Liver (tissue), 9 donors: Measurements from ENCODE around the gene MAPKAPK3. TPM values are rescaled to one million over a fixed set of nuclear protein-coding genes. Genes with fewer than 3 reads are reported as not detected.

ENCODE experiments used
- DNase-seq: peaks from one replicate; pipeline ENCODE4 v3.0.0-alpha.2; 2017; ENCODE audit warnings: low spot score
- H3K27ac ChIP-seq, 2 donors: one replicate each; pipeline ENCODE4 v1.7.0; 2013; ENCODE audit warnings: inconsistent platforms in 2 of 2, low read length in 2 of 2, control low read depth in 1 of 2, low read depth in 1 of 2, mild to moderate bottlenecking in 1 of 2
- H3K27me3 ChIP-seq, 4 donors: one replicate each; pipeline versions ENCODE4 v1.6.1 to v1.7.0; 2013; ENCODE audit warnings: low read length in 3 of 4, inconsistent platforms in 1 of 4, mild to moderate bottlenecking in 1 of 4, moderate library complexity in 1 of 4; ENCODE audit not compliant: control insufficient read depth in 4 of 4, insufficient read depth in 4 of 4
- H3K36me3 ChIP-seq, 4 donors: one replicate each; pipeline versions ENCODE4 v1.6.1 to v1.7.0; 2013; ENCODE audit warnings: low read length in 3 of 4, mild to moderate bottlenecking in 3 of 4, low read depth in 1 of 4, moderate library complexity in 1 of 4; ENCODE audit not compliant: control insufficient read depth in 4 of 4, insufficient read depth in 3 of 4
- H3K4me1 ChIP-seq, 4 donors: one replicate each; pipeline versions ENCODE4 v1.6.1 to v1.7.0; 2013; ENCODE audit warnings: low read length in 3 of 4, mild to moderate bottlenecking in 3 of 4, moderate library complexity in 1 of 4; ENCODE audit not compliant: control insufficient read depth in 4 of 4, insufficient read depth in 4 of 4
- H3K4me3 ChIP-seq, 3 donors: one replicate each; pipeline versions ENCODE4 v1.6.1 to v1.7.0; 2013; ENCODE audit warnings: low read length in 3 of 3, control low read depth in 1 of 3, low read depth in 1 of 3, mild to moderate bottlenecking in 1 of 3
- H3K9ac ChIP-seq, 2 donors: one replicate each; pipeline ENCODE4 v1.7.0; 2013; ENCODE audit warnings: low read length in 2 of 2, mild to moderate bottlenecking in 2 of 2, moderate library complexity in 2 of 2, control low read depth in 1 of 2, low read depth in 1 of 2
- H3K9me3 ChIP-seq, 4 donors: one replicate each; pipeline versions ENCODE4 v1.6.1 to v1.7.0; 2013; ENCODE audit warnings: low read length in 3 of 4; ENCODE audit not compliant: control insufficient read depth in 4 of 4
- EGR1 ChIP-seq, 2 donors: IDR thresholded peaks; 2 replicates each; pipeline ENCODE4 v1.6.1; 2016 to 2018; ENCODE audit warnings: antibody characterized with exemption in 2 of 2, low read depth in 2 of 2
- FOXA1 ChIP-seq: IDR thresholded peaks from 2 replicates; pipeline ENCODE4 v1.6.1; 2016; ENCODE audit warnings: antibody characterized with exemption
- FOXA2 ChIP-seq: IDR thresholded peaks from 2 replicates; pipeline ENCODE4 v1.6.1; 2016; ENCODE audit warnings: antibody characterized with exemption
- GABPA ChIP-seq, 2 donors: IDR thresholded peaks in 1 of 2; conservative IDR thresholded peaks in 1 of 2; 2 replicates each; pipeline ENCODE4 v1.6.1; 2016; ENCODE audit warnings: antibody characterized with exemption in 2 of 2, mild to moderate bottlenecking in 1 of 2, moderate library complexity in 1 of 2
- HNF4A ChIP-seq, 2 donors: conservative IDR thresholded peaks; 2 replicates each; pipeline ENCODE4 v1.6.1; 2016; ENCODE audit warnings: antibody characterized with exemption in 2 of 2, mild to moderate bottlenecking in 2 of 2
- HNF4G ChIP-seq: IDR thresholded peaks from 2 replicates; pipeline ENCODE4 v1.6.1; 2016; ENCODE audit warnings: antibody characterized with exemption
- JUND ChIP-seq, 2 donors: IDR thresholded peaks; 2 replicates each; pipeline ENCODE4 v1.6.1; 2016; ENCODE audit warnings: antibody characterized with exemption in 2 of 2
- NR2F2 ChIP-seq: IDR thresholded peaks from 2 replicates; pipeline ENCODE4 v1.6.1; 2016; ENCODE audit warnings: antibody characterized with exemption
- RAD21 ChIP-seq, 2 donors: IDR thresholded peaks; 2 replicates each; pipeline ENCODE4 v1.6.1; 2016; ENCODE audit warnings: antibody characterized with exemption in 2 of 2, mild to moderate bottlenecking in 2 of 2
- RXRA ChIP-seq, 2 donors: IDR thresholded peaks; 2 replicates each; pipeline ENCODE4 v1.6.1; 2017 to 2018; ENCODE audit warnings: antibody characterized with exemption in 2 of 2, mild to moderate bottlenecking in 1 of 2
- SP1 ChIP-seq: IDR thresholded peaks from 2 replicates; pipeline ENCODE4 v1.6.1; 2018; ENCODE audit warnings: antibody characterized with exemption, mild to moderate bottlenecking
- TAF1 ChIP-seq: conservative IDR thresholded peaks from 2 replicates; pipeline ENCODE4 v1.6.1; 2016; ENCODE audit warnings: antibody characterized with exemption, mild to moderate bottlenecking
- YY1 ChIP-seq: IDR thresholded peaks from 2 replicates; pipeline ENCODE4 v1.6.1; 2016; ENCODE audit warnings: antibody characterized with exemption, mild to moderate bottlenecking
- WGBS: extraction: QIAGEN DNeasy Blood & Tissue Kit; methylation state at CpG from one replicate; pipeline ENCODE4 v1.1.7; 2013; 5-methylcytosine and 5-hydroxymethylcytosine counted together
- polyA plus RNA-seq, 2 donors: library from polyadenylated mRNA; stranded (reverse) in 1 of 2; unstranded in 1 of 2; fragments of 200-250 nt in 1 of 2; fragments of >200 nt in 1 of 2; fragmentation: Nextera tagmentation in 1 of 2; extraction: Ambion mirVana in 1 of 2; gene quantifications; one replicate each; pipeline versions ENCODE4 v1.2.1 to v1.2.3, GENCODE V29; 2013 to 2015
- total RNA-seq, 2 donors: library from RNA; depleted of rRNA; stranded (reverse); fragments of >200 nt; gene quantifications; one replicate each; pipeline ENCODE4 v1.2.3, GENCODE V29; 2014
- TF ChIP-seq, protein P1 (sequence below): IDR thresholded peaks from 2 replicates; pipeline ENCODE4 v1.6.1; 2016; ENCODE audit warnings: antibody characterized with exemption
- TF ChIP-seq, protein P2 (sequence below): IDR thresholded peaks from 2 replicates; pipeline ENCODE4 v1.6.1; 2016; ENCODE audit warnings: antibody characterized with exemption
- TF ChIP-seq, protein P3 (sequence below): fragments of 150-350 bp; IDR thresholded peaks from 2 replicates; pipeline ENCODE4 v1.5.1; 2017; ENCODE audit warnings: improper control_type of control experiment, low read depth, low read length; ENCODE audit not compliant: missing input control
- TF ChIP-seq, protein P4 (sequence below): IDR thresholded peaks from 2 replicates; pipeline ENCODE4 v1.6.1; 2016; ENCODE audit warnings: antibody characterized with exemption, mild to moderate bottlenecking
- TF ChIP-seq, protein P5 (sequence below): IDR thresholded peaks from 2 replicates; pipeline ENCODE4 v1.6.1; 2016; ENCODE audit warnings: antibody characterized with exemption
- donor health status: healthy.
- donor health status: healthy.
- donor health status: healthy.
- donor health status: healthy.
- donor health status: healthy.

The MAPKAPK3 gene
- total and polyA plus RNA-seq, 4 donors: 13.9 to 32.9 (median 19.0) TPM

DNA sequence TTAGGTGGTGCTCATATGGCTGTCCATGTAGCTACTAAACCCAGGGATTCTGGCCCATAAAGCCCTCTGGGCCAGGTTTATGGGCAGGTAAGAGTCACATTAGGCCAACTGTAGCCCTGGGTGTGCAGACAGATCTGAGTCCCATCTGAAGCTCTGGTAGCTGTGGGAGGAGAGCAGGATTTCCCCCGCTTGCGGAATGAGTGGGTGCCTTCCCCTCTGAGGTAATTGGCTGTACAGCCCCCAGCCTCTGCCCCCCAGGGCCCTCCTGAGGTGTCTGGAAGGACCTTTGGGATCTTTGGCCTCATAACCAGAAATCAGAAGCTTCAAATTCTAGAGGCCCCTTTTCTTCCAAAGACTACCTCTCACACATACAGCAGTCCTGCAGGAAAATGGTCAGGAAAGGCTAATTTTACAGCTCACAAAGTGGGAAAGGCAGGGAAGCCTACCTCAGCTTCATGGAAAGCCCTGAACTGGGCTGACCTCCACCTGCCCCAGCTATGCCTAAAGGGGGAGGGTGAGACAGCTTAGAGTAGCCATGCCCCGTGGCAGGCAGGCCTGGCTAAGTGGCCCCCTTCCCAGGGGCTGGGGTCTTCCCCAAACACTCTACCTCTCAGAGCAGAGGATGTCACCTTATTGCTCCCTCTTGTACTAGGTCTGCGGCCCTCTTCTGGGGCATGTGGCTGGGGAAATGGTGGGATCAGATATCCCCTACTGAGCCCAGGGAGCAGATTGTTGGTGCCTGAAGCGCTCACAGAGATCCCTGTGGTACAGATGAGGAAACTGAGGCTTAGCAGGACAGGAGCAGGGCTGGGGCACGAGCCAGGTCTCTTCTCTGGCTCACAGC lies 30.8 kb upstream of the MAPKAPK3 start:
- Histone ChIP-seq H3K9me3 (no peaks in the 10 kb centered on the region), H3K4me1 (peaks cover 58 to 94% (median 88%) of the 10 kb centered on the region in 4 donors), H3K4me3 (no peak overlapping the region), H3K27me3 (no peaks in the 10 kb centered on the region), H3K27ac (peak overlapping the region; percentile 19 to 68), H3K9ac (peak overlapping the region in 1 of 2 donors; percentile 20), H3K36me3 (no peaks in the 10 kb centered on the region)
- no peak for DNase-seq
- WGBS: 82% methylated on average over 6 of the region's 6 CpGs
- no peak for TF ChIP-seq SP1
- TF ChIP-seq, protein P1, sequence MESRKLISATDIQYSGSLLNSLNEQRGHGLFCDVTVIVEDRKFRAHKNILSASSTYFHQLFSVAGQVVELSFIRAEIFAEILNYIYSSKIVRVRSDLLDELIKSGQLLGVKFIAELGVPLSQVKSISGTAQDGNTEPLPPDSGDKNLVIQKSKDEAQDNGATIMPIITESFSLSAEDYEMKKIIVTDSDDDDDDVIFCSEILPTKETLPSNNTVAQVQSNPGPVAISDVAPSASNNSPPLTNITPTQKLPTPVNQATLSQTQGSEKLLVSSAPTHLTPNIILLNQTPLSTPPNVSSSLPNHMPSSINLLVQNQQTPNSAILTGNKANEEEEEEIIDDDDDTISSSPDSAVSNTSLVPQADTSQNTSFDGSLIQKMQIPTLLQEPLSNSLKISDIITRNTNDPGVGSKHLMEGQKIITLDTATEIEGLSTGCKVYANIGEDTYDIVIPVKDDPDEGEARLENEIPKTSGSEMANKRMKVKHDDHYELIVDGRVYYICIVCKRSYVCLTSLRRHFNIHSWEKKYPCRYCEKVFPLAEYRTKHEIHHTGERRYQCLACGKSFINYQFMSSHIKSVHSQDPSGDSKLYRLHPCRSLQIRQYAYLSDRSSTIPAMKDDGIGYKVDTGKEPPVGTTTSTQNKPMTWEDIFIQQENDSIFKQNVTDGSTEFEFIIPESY: no peak
- TF ChIP-seq FOXA1: no peak
- TF ChIP-seq JUND (IDR thresholded peaks at IDR 0.05): no peak
- no peak for TF ChIP-seq TAF1
- TF ChIP-seq, protein P2, sequence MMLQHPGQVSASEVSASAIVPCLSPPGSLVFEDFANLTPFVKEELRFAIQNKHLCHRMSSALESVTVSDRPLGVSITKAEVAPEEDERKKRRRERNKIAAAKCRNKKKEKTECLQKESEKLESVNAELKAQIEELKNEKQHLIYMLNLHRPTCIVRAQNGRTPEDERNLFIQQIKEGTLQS: no peak
- no peak for TF ChIP-seq RXRA (IDR thresholded peaks at IDR 0.05)
- TF ChIP-seq HNF4G: no peak
- TF ChIP-seq, protein P3, sequence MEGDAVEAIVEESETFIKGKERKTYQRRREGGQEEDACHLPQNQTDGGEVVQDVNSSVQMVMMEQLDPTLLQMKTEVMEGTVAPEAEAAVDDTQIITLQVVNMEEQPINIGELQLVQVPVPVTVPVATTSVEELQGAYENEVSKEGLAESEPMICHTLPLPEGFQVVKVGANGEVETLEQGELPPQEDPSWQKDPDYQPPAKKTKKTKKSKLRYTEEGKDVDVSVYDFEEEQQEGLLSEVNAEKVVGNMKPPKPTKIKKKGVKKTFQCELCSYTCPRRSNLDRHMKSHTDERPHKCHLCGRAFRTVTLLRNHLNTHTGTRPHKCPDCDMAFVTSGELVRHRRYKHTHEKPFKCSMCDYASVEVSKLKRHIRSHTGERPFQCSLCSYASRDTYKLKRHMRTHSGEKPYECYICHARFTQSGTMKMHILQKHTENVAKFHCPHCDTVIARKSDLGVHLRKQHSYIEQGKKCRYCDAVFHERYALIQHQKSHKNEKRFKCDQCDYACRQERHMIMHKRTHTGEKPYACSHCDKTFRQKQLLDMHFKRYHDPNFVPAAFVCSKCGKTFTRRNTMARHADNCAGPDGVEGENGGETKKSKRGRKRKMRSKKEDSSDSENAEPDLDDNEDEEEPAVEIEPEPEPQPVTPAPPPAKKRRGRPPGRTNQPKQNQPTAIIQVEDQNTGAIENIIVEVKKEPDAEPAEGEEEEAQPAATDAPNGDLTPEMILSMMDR: no peak
- TF ChIP-seq, protein P4, sequence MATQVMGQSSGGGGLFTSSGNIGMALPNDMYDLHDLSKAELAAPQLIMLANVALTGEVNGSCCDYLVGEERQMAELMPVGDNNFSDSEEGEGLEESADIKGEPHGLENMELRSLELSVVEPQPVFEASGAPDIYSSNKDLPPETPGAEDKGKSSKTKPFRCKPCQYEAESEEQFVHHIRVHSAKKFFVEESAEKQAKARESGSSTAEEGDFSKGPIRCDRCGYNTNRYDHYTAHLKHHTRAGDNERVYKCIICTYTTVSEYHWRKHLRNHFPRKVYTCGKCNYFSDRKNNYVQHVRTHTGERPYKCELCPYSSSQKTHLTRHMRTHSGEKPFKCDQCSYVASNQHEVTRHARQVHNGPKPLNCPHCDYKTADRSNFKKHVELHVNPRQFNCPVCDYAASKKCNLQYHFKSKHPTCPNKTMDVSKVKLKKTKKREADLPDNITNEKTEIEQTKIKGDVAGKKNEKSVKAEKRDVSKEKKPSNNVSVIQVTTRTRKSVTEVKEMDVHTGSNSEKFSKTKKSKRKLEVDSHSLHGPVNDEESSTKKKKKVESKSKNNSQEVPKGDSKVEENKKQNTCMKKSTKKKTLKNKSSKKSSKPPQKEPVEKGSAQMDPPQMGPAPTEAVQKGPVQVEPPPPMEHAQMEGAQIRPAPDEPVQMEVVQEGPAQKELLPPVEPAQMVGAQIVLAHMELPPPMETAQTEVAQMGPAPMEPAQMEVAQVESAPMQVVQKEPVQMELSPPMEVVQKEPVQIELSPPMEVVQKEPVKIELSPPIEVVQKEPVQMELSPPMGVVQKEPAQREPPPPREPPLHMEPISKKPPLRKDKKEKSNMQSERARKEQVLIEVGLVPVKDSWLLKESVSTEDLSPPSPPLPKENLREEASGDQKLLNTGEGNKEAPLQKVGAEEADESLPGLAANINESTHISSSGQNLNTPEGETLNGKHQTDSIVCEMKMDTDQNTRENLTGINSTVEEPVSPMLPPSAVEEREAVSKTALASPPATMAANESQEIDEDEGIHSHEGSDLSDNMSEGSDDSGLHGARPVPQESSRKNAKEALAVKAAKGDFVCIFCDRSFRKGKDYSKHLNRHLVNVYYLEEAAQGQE: no peak
- no peak for TF ChIP-seq RAD21 (IDR thresholded peaks at IDR 0.05)
- TF ChIP-seq EGR1 (IDR thresholded peaks at IDR 0.05; ENCODE audit: low read depth in 2 of 2): no peak
- TF ChIP-seq GABPA (IDR thresholded peaks at IDR 0.05 in 1 of 2, conservative IDR thresholded peaks at IDR 0.05 in 1 of 2): no peak
- TF ChIP-seq HNF4A (conservative IDR thresholded peaks at IDR 0.05): no peak
- TF ChIP-seq NR2F2: no peak
- TF ChIP-seq FOXA2: no peak
- TF ChIP-seq, protein P5, sequence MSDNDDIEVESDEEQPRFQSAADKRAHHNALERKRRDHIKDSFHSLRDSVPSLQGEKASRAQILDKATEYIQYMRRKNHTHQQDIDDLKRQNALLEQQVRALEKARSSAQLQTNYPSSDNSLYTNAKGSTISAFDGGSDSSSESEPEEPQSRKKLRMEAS: no peak
- no peak for TF ChIP-seq YY1
